Left colon (tissue), 2 donors: ENCODE results near the gene CACNA1I. TPM values are rescaled to one million over a fixed set of nuclear protein-coding genes. Genes with fewer than 3 reads are reported as not detected.
"Not testable (repeated sequence)": the region's sequence is repeated elsewhere in the genome, so short reads cannot be mapped to it uniquely, and the experiment has no call there.

Source experiments
- ATAC-seq: fragments of 200-7000 bp; cut with Tn5 transposase; one replicate; pipeline ENCODE4 v1.9.1; 2020; ENCODE audit warnings: mild to moderate bottlenecking, moderate library complexity
- DNase-seq, 2 donors: peaks; one replicate each; pipeline ENCODE4 v3.0.0-alpha.2; 2020
- intact Hi-C, 2 donors: fragments of 100-400 bp; cut with DNase I in 1 of 2; cut with micrococcal nuclease in 1 of 2; formaldehyde crosslinking; loops; one replicate each; pipeline versions ENCODE4 v1.11.2 to v1.14.0; 2022; cut with DNase I, micrococcal nuclease
- long read RNA-seq: library from polyadenylated mRNA; unstranded; transcript quantifications from one replicate; pipeline ENCODE4 v2.0.0, GENCODE V29; 2021
- total RNA-seq, 2 donors: library from RNA; stranded (reverse); fragmentation: NEBNext Ultra II Directional; extraction: Animal tissue kit (Norgen Biotek cat#: 25700); gene quantifications; one replicate each; pipeline ENCODE4 v1.2.1, GENCODE V29; 2021
- donor health status: DM: no; HTN: no; CAD: no.
- donor health status: DM: yes; HTN: yes; CAD: no.

CACNA1I gene
- total RNA-seq = under 1 TPM; 0.18 to 0.31 TPM
- long read RNA-seq = 0 reads

GRCh38 chr22:39570665-39571064, at the start of gene CACNA1I:
TSS of gene CACNA1I (plus strand) at chr22:39570753. CDS start at chr22:39570753, 0 bp downstream.
- intact Hi-C loops = no loop called here

GRCh38 chr22:39521106-39521885, 49.3 kb upstream of the CACNA1I start:
- intact Hi-C loops, ATAC-seq: not testable (repeated sequence)
- DNase-seq = peak in 1 of 2 donors; percentile 85

More at GRCh38 chr22:39570665-39571064, at the start of gene CACNA1I:
- DNase-seq (no peak), ATAC-seq (no peak)

GRCh38 chr22:39522091-39522490, 48.5 kb upstream of the CACNA1I start:
- ATAC-seq, intact Hi-C loops, DNase-seq: not testable (repeated sequence)

GRCh38 chr22:39522567-39523300, 47.8 kb upstream of the CACNA1I start:
- ATAC-seq (peak; percentile 27), DNase-seq (peak; percentile 58 to 81)
- intact Hi-C loops = no loop called here

- ATAC-seq (no peak), DNase-seq (no peak)
- intact Hi-C loops = no loop called here
These were observed 46.3 kb upstream of the CACNA1I start for GRCh38 chr22:39524089-39524752.

GRCh38 chr22:39524753-39525657, 45.5 kb upstream of the CACNA1I start:
- DNase-seq = no peak
- ATAC-seq = no peak
- intact Hi-C loops = no loop called here

GRCh38 chr22:39525658-39525975, 44.9 kb upstream of the CACNA1I start:
- DNase-seq (no peak), ATAC-seq (no peak)
- intact Hi-C loops = no loop called here

GRCh38 chr22:39526736-39527171, 43.8 kb upstream of the CACNA1I start:
- intact Hi-C loops = no loop called here
- peak in 1 of 2 donors; percentile 28 for DNase-seq
- no peak for ATAC-seq

GRCh38 chr22:39527481-39527961, 43.0 kb upstream of the CACNA1I start:
- intact Hi-C loops = no loop called here
- ATAC-seq (peak; percentile 43), DNase-seq (peak; percentile 65 to 85)

- intact Hi-C loops = loop anchor here in 1 of 2 donors (2.0 kb wide), 1 partner anchor 35 kb away; no protein-coding TSS in a partner anchor
- DNase-seq = peak; percentile 31 to 51
- ATAC-seq = no peak
These were observed 42.4 kb upstream of the CACNA1I start for GRCh38 chr22:39528080-39528661.

- peak; percentile 44 for ATAC-seq
- intact Hi-C loops = loop anchor here in 1 of 2 donors (2.0 kb wide), 1 partner anchor 36 kb away; no protein-coding TSS in a partner anchor
- peak; percentile 91 to 93 for DNase-seq
These were observed 41.7 kb upstream of the CACNA1I start for GRCh38 chr22:39528681-39529486.

- intact Hi-C loops = loop anchor here in 1 of 2 donors (2.0 kb wide), 1 partner anchor 37 kb away; no protein-coding TSS in a partner anchor
- DNase-seq = no peak
- no peak for ATAC-seq
These were observed 41.1 kb upstream of the CACNA1I start for GRCh38 chr22:39529487-39529851.

GRCh38 chr22:39530116-39530515, 40.4 kb upstream of the CACNA1I start:
- intact Hi-C loops = loop anchor here in 1 of 2 donors (10.0 kb wide), 1 partner anchor 495 kb away; no protein-coding TSS in a partner anchor
- no peak for ATAC-seq
- DNase-seq = no peak

- no peak for ATAC-seq
- intact Hi-C loops = loop anchor here in 1 of 2 donors (10.0 kb wide), 1 partner anchor 494 kb away; no protein-coding TSS in a partner anchor
- peak in 1 of 2 donors; percentile 34 for DNase-seq
These were observed 39.7 kb upstream of the CACNA1I start for GRCh38 chr22:39530692-39531331.

GRCh38 chr22:39532215-39533073, 38.1 kb upstream of the CACNA1I start, which contains the start of gene RPS19BP1:
TSS of gene RPS19BP1 (minus strand) at chr22:39532748. CDS start at chr22:39532738, 10 bp downstream.
- DNase-seq (peak; percentile 100), ATAC-seq (peak; percentile 77)
- intact Hi-C loops = loop anchor here in 1 of 2 donors (10.0 kb wide), 1 partner anchor 492 kb away; no protein-coding TSS in a partner anchor
